Kidney (tissue), 14 donors: ENCODE results near the gene TPRG1. TPM values are rescaled to one million over a fixed set of nuclear protein-coding genes. Genes with fewer than 3 reads are reported as not detected.

ENCODE experiments used
- DNase-seq, 5 donors: peaks; one replicate each; pipeline ENCODE4 v3.0.0-alpha.2; 2013 to 2020
- FAIRE-seq: peaks from 2 replicates; lab custom pipeline; 2012; peaks lifted over from hg19 to GRCh38; lab: Jason Lieb, UNC
- H3K27ac ChIP-seq, 2 donors: one replicate each; pipeline ENCODE4 v1.7.0; 2013; ENCODE audit warnings: low read depth in 2 of 2, low read length in 2 of 2, inconsistent platforms in 1 of 2
- H3K27me3 ChIP-seq: one replicate; pipeline ENCODE4 v1.7.1; 2013; ENCODE audit warnings: low read length, inconsistent platforms; ENCODE audit not compliant: control insufficient read depth, insufficient read depth
- H3K36me3 ChIP-seq, 3 donors: one replicate each; pipeline versions ENCODE4 v1.7.0 to v1.7.1; 2013; ENCODE audit warnings: low read length in 3 of 3, control low read depth in 1 of 3, inconsistent platforms in 1 of 3; ENCODE audit not compliant: insufficient read depth in 3 of 3, control insufficient read depth in 2 of 3
- H3K4me1 ChIP-seq, 3 donors: one replicate each; pipeline versions ENCODE4 v1.7.0 to v1.7.1; 2013; ENCODE audit warnings: low read length in 3 of 3, inconsistent platforms in 1 of 3, low read depth in 1 of 3; ENCODE audit not compliant: control insufficient read depth in 2 of 3, insufficient read depth in 2 of 3
- H3K4me3 ChIP-seq, 3 donors: one replicate each; pipeline versions ENCODE4 v1.7.0 to v1.8.1; 2013; ENCODE audit warnings: low read length in 3 of 3, control low read depth in 1 of 3, inconsistent platforms in 1 of 3
- H3K9ac ChIP-seq, 3 donors: one replicate each; pipeline versions ENCODE4 v1.7.0 to v1.7.1; 2013; ENCODE audit warnings: low read length in 3 of 3, control low read depth in 1 of 3, inconsistent platforms in 1 of 3
- H3K9me3 ChIP-seq, 3 donors: one replicate each; pipeline versions ENCODE4 v1.7.0 to v1.7.1; 2013; ENCODE audit warnings: low read length in 3 of 3, control low read depth in 1 of 3, inconsistent platforms in 1 of 3; ENCODE audit not compliant: control insufficient read depth in 2 of 3, insufficient read depth in 1 of 3
- CTCF ChIP-seq: IDR thresholded peaks from 3 replicates; pipeline ENCODE4 v1.5.1; 2012; ENCODE audit warnings: mild to moderate bottlenecking, moderate library complexity, borderline replicate concordance; ENCODE audit not compliant: insufficient read depth; ENCODE audit errors: extremely low read depth
- intact Hi-C: fragments of 100-400 bp; cut with DNase I; formaldehyde crosslinking; loops from one replicate; pipeline ENCODE4 v1.11.1; 2022
- polyA plus RNA-seq: library from polyadenylated mRNA; stranded (reverse); fragments of 350-450 nt; fragmentation: Illumina TruSeq; extraction: RNeasy Lipid Tissue Mini Kit (QIAGEN cat#74804); gene quantifications from one replicate; pipeline ENCODE4 v1.2.3, GENCODE V29; 2014; ENCODE audit warnings: low read depth, low replicate concordance; ENCODE audit not compliant: insufficient read depth
- total RNA-seq: library from RNA; stranded (reverse); fragmentation: NEBNext Ultra II Directional; extraction: Animal tissue kit (Norgen Biotek cat#: 25700); gene quantifications from one replicate; pipeline ENCODE4 v1.2.1, GENCODE V29; 2021
- donor health status: control.
- donor health status: control.
- donor health status: control.
- donor health status: control.
- donor health status: control.
- donor health status: DM: yes; HTN: yes; CAD: no.
- donor health status: Normal renal cell carcinoma (clear cell type).

The TPRG1 gene
- total and polyA plus RNA-seq, 2 donors from 2014 or later: 0.37 to 2.7 TPM

- H3K9me3 ChIP-seq: no peaks in the 10 kb centered on the region
- H3K27ac ChIP-seq: no peak overlapping the region
- H3K36me3 ChIP-seq: no peaks in the 10 kb centered on the region
- H3K9ac ChIP-seq: no peak overlapping the region
- FAIRE-seq (no peak), DNase-seq (no peak)
- intact Hi-C loops: no loop called here
- H3K4me3 ChIP-seq: no peak overlapping the region
- no peak for TF ChIP-seq CTCF
- H3K4me1 ChIP-seq: no peaks in the 10 kb centered on the region
- no peaks in the 10 kb centered on the region for H3K27me3 ChIP-seq
Observed at GRCh38 chr3:189269365-189269764, 97.6 kb downstream of the TPRG1 start.

GRCh38 chr3:189270248-189270832, 98.6 kb downstream of the TPRG1 start:
- no peak for FAIRE-seq
- intact Hi-C loops: no loop called here

GRCh38 chr3:189272500-189273119, 100.8 kb downstream of the TPRG1 start:
- Histone ChIP-seq H3K4me1 (no peaks in the 10 kb centered on the region), H3K9me3 (no peaks in the 10 kb centered on the region), H3K4me3 (no peak overlapping the region), H3K27me3 (no peaks in the 10 kb centered on the region), H3K36me3 (no peaks in the 10 kb centered on the region), H3K27ac (no peak overlapping the region), H3K9ac (no peak overlapping the region)
- FAIRE-seq (no peak), DNase-seq (peak in 2 of 5 donors; percentile 60 to 65)
- peak; percentile 28 for TF ChIP-seq CTCF
- intact Hi-C loops: no loop called here

More at GRCh38 chr3:189270248-189270832, 98.6 kb downstream of the TPRG1 start:
- Histone ChIP-seq H3K9ac (no peak overlapping the region), H3K27ac (no peak overlapping the region), H3K4me3 (no peak overlapping the region), H3K36me3 (no peaks in the 10 kb centered on the region), H3K27me3 (no peaks in the 10 kb centered on the region), H3K4me1 (no peaks in the 10 kb centered on the region), H3K9me3 (no peaks in the 10 kb centered on the region)
- peak; percentile 63 for TF ChIP-seq CTCF
- peak; percentile 68 to 78 (median 71) for DNase-seq
